Neural crest cell (in vitro differentiated cells): ENCODE results near the gene PARVB. TPM values are rescaled to one million over a fixed set of nuclear protein-coding genes. Genes with fewer than 3 reads are reported as not detected.

Source experiments
- DNase-seq: peaks from one replicate; pipeline ENCODE4 v3.0.0; 2021; ENCODE audit warnings: low read depth, mixed read lengths, low spot score
- H3K27ac Mint-ChIP-seq: one replicate; pipeline ENCODE4 v1.8.0; 2021; ENCODE audit warnings: mild to moderate bottlenecking, mixed read lengths; ENCODE audit not compliant: unreplicated experiment
- H3K27me3 Mint-ChIP-seq: 2 replicates; pipeline ENCODE4 v1.8.0; 2021; ENCODE audit warnings: low read depth, mild to moderate bottlenecking, mixed read lengths
- H3K36me3 Mint-ChIP-seq: 2 replicates; pipeline ENCODE4 v1.8.0; 2021; ENCODE audit warnings: low read depth, mild to moderate bottlenecking, mixed read lengths
- H3K4me1 Mint-ChIP-seq: 2 replicates; pipeline ENCODE4 v1.8.0; 2021; ENCODE audit warnings: mixed read lengths
- H3K4me3 Mint-ChIP-seq: one replicate; pipeline ENCODE4 v1.8.0; 2021; ENCODE audit warnings: mild to moderate bottlenecking, mixed read lengths
- H3K9me3 Mint-ChIP-seq: 2 replicates; pipeline ENCODE4 v1.8.0; 2021; ENCODE audit warnings: mixed read lengths
- CTCF ChIP-seq: fragments of 200-600 bp; sonication (generic); conservative IDR thresholded peaks from 2 replicates; pipeline ENCODE4 v1.5.0; 2021; ENCODE audit warnings: antibody characterized with exemption, mild to moderate bottlenecking
- total RNA-seq: library from RNA; stranded (reverse); gene quantifications from 2 replicates; pipeline ENCODE4 v1.2.1, GENCODE V29; 2021

PARVB gene
- total RNA-seq, 1 donor from 2014 or later, result 21.8 TPM

GRCh38 chr22:44209343-44209742, 185.2 kb downstream of the PARVB start:
- H3K9me3 Mint-ChIP-seq, result peaks cover 7% of the 10 kb centered on the region
- no peaks in the 10 kb centered on the region for H3K36me3 Mint-ChIP-seq
- H3K27ac Mint-ChIP-seq, result no peak overlapping the region

GRCh38 chr22:44210722-44211121, 186.6 kb downstream of the PARVB start:
- DNase-seq, result no peak
- no peak for TF ChIP-seq CTCF
- Mint-ChIP-seq H3K4me3 (no peak overlapping the region), H3K36me3 (no peaks in the 10 kb centered on the region), H3K4me1 (no peaks in the 10 kb centered on the region), H3K27ac (no peak overlapping the region), H3K27me3 (peaks cover 12% of the 10 kb centered on the region), H3K9me3 (peaks cover 7% of the 10 kb centered on the region)

More at GRCh38 chr22:44209343-44209742, 185.2 kb downstream of the PARVB start:
- Mint-ChIP-seq H3K4me1 (no peaks in the 10 kb centered on the region), H3K4me3 (no peak overlapping the region), H3K27me3 (peaks cover 12% of the 10 kb centered on the region)
- no peak for TF ChIP-seq CTCF
- DNase-seq, result no peak

GRCh38 chr22:44211256-44211945, 187.3 kb downstream of the PARVB start:
- Mint-ChIP-seq H3K4me3 (no peak overlapping the region), H3K27ac (no peak overlapping the region), H3K36me3 (no peaks in the 10 kb centered on the region), H3K4me1 (no peaks in the 10 kb centered on the region), H3K27me3 (peaks cover 12% of the 10 kb centered on the region), H3K9me3 (peaks cover 7% of the 10 kb centered on the region)
- no peak for DNase-seq
- TF ChIP-seq CTCF, result no peak

- DNase-seq, result no peak
- Mint-ChIP-seq H3K27me3 (peaks cover 12% of the 10 kb centered on the region), H3K36me3 (no peaks in the 10 kb centered on the region), H3K27ac (no peak overlapping the region), H3K9me3 (peaks cover 7% of the 10 kb centered on the region), H3K4me3 (no peak overlapping the region), H3K4me1 (no peaks in the 10 kb centered on the region)
- no peak for TF ChIP-seq CTCF
These were observed 188.1 kb downstream of the PARVB start for GRCh38 chr22:44211946-44212930.

- H3K27ac Mint-ChIP-seq, result no peak overlapping the region
- H3K4me1 Mint-ChIP-seq, result no peaks in the 10 kb centered on the region
- peaks cover 7% of the 10 kb centered on the region for H3K9me3 Mint-ChIP-seq
- TF ChIP-seq CTCF, result no peak
- H3K27me3 Mint-ChIP-seq, result peaks cover 12% of the 10 kb centered on the region
- H3K36me3 Mint-ChIP-seq, result no peaks in the 10 kb centered on the region
- H3K4me3 Mint-ChIP-seq, result no peak overlapping the region
- no peak for DNase-seq
These were observed 188.8 kb downstream of the PARVB start for GRCh38 chr22:44212936-44213335.
